Thyroid gland (tissue), 4 donors: ENCODE results near the gene ZNF667. TPM values are rescaled to one million over a fixed set of nuclear protein-coding genes. Genes with fewer than 3 reads are reported as not detected.

Source experiments
- DNase-seq, 2 donors: peaks; one replicate each; pipeline ENCODE4 v3.0.0-alpha.2; 2019
- H3K27ac ChIP-seq, 3 donors: fragments of 200-600 bp; sonication (generic); 1 replicate in 2 of 3; 2 replicates in 1 of 3; pipeline ENCODE4 v1.5.1; 2016 to 2019; ENCODE audit warnings: mild to moderate bottlenecking in 1 of 3, moderate library complexity in 1 of 3
- H3K27me3 ChIP-seq: fragments of 200-600 bp; sonication (generic); one replicate; pipeline ENCODE4 v1.5.1; 2019
- H3K36me3 ChIP-seq, 2 donors: fragments of 200-600 bp; sonication (generic); one replicate each; pipeline ENCODE4 v1.5.1; 2016 to 2019
- H3K4me1 ChIP-seq, 2 donors: fragments of 200-600 bp; sonication (generic); one replicate each; pipeline ENCODE4 v1.5.1; 2017 to 2019
- H3K4me3 ChIP-seq, 3 donors: fragments of 200-600 bp; sonication (generic); replicated peaks in 1 of 3; 1 replicate in 2 of 3; 2 replicates in 1 of 3; pipeline ENCODE4 v1.5.1; 2016; ENCODE audit warnings: mild to moderate bottlenecking in 1 of 3
- H3K9me3 ChIP-seq: fragments of 200-600 bp; sonication (generic); one replicate; pipeline ENCODE4 v1.5.1; 2017
- POLR2A ChIP-seq, 2 donors: fragments of 450-650 bp; IDR thresholded peaks; one replicate each; pipeline ENCODE4 v1.6.1; 2017; ENCODE audit warnings: antibody characterized with exemption in 2 of 2, mild to moderate bottlenecking in 2 of 2, moderate library complexity in 1 of 2
- WGBS, 2 donors: methylation state at CpG; one replicate each; pipeline ENCODE4 v1.1.5; 2017; 5-methylcytosine and 5-hydroxymethylcytosine counted together
- intact Hi-C: fragments of 100-400 bp; cut with DNase I; formaldehyde crosslinking; loops from one replicate; pipeline ENCODE4 v1.15.1; 2023
- total RNA-seq, 4 donors: library from RNA; depleted of rRNA; stranded (reverse); fragments of >200 nt; gene quantifications; one replicate each; pipeline ENCODE4 v1.2.3, GENCODE V29; 2016
- TF ChIP-seq, protein P1 (sequence below), 6 experiments: fragments of 200-600 bp in 3 of 6; fragments of 450-650 bp in 3 of 6; sonication (generic) in 3 of 6; IDR thresholded peaks; one replicate each; pipeline ENCODE4 v1.5.1; 2016 to 2019; ENCODE audit warnings: antibody characterized with exemption in 6 of 6, mild to moderate bottlenecking in 2 of 6, inconsistent platforms in 1 of 6, moderate library complexity in 1 of 6

Gene ZNF667
- total RNA-seq, 4 donors from 2014 or later: 8.6 to 22.2 (median 15.8) TPM

DNA sequence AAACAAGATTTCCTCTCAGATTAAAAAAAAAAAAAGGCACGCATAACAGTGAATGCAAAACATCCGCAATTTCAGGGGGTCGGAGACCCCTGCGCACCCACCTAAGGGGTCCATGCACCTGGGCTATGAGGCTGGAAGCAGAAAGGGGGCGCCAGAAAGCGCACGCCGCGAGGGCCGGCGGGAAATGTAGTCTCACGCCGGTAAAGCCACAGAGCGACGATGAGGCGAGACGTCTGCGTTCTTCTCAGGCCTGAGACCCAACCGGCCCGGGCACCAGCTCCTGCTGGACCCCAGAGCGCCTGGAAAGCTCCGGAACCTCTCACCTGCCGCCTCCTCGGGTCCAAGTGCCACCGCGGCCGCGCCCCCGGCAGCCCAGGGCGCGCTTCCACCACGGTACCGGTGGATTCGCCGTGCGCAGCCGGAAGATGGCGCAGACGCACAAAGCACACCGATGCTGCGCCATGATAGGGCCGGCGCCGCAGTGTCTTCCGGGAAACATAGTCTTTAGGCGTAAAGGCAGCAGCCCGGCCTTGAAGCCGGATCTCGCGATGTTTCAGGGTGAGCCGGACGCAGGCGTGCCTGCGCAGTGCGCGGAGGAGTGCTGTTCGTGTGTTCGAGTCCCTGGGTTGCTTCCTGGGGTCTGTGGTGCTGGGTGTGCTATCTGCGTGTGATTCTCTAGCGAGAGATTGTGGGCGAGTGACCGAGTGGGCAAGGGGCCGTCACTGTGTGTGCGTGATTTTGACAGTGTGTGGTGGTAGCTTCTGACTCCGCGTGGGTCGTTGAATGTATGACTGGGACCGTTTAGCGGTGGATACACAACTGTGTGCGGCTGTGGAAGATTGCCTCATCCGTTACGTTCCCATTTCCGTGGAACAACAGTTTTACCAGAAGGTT is 83.8 kb downstream of the ZNF667 start, which contains the start of gene ZNF582:
Gene ZNF582 (minus strand): TSS at position 416 of the 894 bp plus-strand sequence. CDS start 1,782 bp downstream, outside the sequence.
- Histone ChIP-seq H3K36me3 (peaks cover 19% of the 10 kb centered on the region in 2 donors), H3K4me1 (peaks cover 4 to 8% of the 10 kb centered on the region in 2 donors), H3K27me3 (no peaks in the 10 kb centered on the region), H3K4me3 (peak within 1 kb of the TSS; percentile 30 to 72 (median 56)), H3K9me3 (no peaks in the 10 kb centered on the region), H3K27ac (peak within 1 kb of the TSS; percentile 93 to 97 (median 94))
- DNase-seq: peak; percentile 97 to 98
- intact Hi-C loops: loop anchor here (10.0 kb wide), 1 partner anchor 281 kb away; the partner anchor contains the start of gene ZNF835
- TF ChIP-seq, protein P1, sequence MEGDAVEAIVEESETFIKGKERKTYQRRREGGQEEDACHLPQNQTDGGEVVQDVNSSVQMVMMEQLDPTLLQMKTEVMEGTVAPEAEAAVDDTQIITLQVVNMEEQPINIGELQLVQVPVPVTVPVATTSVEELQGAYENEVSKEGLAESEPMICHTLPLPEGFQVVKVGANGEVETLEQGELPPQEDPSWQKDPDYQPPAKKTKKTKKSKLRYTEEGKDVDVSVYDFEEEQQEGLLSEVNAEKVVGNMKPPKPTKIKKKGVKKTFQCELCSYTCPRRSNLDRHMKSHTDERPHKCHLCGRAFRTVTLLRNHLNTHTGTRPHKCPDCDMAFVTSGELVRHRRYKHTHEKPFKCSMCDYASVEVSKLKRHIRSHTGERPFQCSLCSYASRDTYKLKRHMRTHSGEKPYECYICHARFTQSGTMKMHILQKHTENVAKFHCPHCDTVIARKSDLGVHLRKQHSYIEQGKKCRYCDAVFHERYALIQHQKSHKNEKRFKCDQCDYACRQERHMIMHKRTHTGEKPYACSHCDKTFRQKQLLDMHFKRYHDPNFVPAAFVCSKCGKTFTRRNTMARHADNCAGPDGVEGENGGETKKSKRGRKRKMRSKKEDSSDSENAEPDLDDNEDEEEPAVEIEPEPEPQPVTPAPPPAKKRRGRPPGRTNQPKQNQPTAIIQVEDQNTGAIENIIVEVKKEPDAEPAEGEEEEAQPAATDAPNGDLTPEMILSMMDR (IDR thresholded peaks at IDR 0.05): peak; percentile 45 to 84 (median 70)
- TF ChIP-seq POLR2A (IDR thresholded peaks at IDR 0.05): peak; percentile 17 to 59
- WGBS, 2 donors: 4% methylated on average over 30 to 39 of the region's 73 CpGs

Other genes starting within 250 kb of the ZNF667 start
- 1 to 10 TPM in 1 of 4 donors, not detected in 3; 2.0 TPM for gene EDDM13, start 204.6 kb downstream of the ZNF667 start, total RNA-seq
- 10 to 100 TPM in 3 of 4 donors, 1 to 10 TPM in 1; 7.4 to 22.1 (median 17.7) TPM for gene ZSCAN5A, start 162.5 kb downstream of the ZNF667 start, total RNA-seq
- 10 to 100 TPM in 3 of 4 donors, 1 to 10 TPM in 1; 4.9 to 19.6 (median 10.9) TPM for gene ZNF582, start 83.8 kb downstream of the ZNF667 start, total RNA-seq
- 10 to 100 TPM in 2 of 4 donors, 1 to 10 TPM in 2; 6.5 to 22.8 (median 10.2) TPM for gene ZNF583, start 73.0 kb downstream of the ZNF667 start, total RNA-seq
- 10 to 100 TPM in 1 of 4 donors, 1 to 10 TPM in 3; 8.5 to 10.8 (median 9.1) TPM for gene ZNF471, start 30.5 kb upstream of the ZNF667 start, total RNA-seq
- gene ZFP28, start 61.6 kb upstream of the ZNF667 start, total RNA-seq: 1 to 10 TPM; 6.6 to 9.8 (median 9.5) TPM
- gene ZNF470, start 90.1 kb upstream of the ZNF667 start, total RNA-seq: 1 to 10 TPM; 3.4 to 7.1 (median 5.6) TPM
- gene ZNF71, start 118.0 kb upstream of the ZNF667 start, total RNA-seq: 10 to 100 TPM in 1 of 4 donors, 1 to 10 TPM in 3; 8.2 to 15.6 (median 8.7) TPM
- not detected for gene SMIM17, start 165.8 kb upstream of the ZNF667 start, total RNA-seq
- 10 to 100 TPM in 1 of 4 donors, 1 to 10 TPM in 3; 6.8 to 12.3 (median 8.7) TPM for gene ZNF835, start 194.4 kb upstream of the ZNF667 start, total RNA-seq